Activated T-cell treated with anti-CD3 and anti-CD28 coated beads for 48 hours (primary cell): ENCODE results near the gene PTPRG.
"Not testable (repeated sequence)": the region's sequence is repeated elsewhere in the genome, so short reads cannot be mapped to it uniquely, and the experiment has no call there.

Experiments used
- DNase-seq: peaks from one replicate; pipeline ENCODE4 v3.0.0-alpha.2; 2020; ENCODE audit warnings: low read depth

PTPRG gene

GRCh38 chr3:61725851-61726333 lies 164.5 kb downstream of the PTPRG start:
- no peak for DNase-seq

- no peak for DNase-seq
Measured at GRCh38 chr3:61727435-61727834, 166.1 kb downstream of the PTPRG start.

GRCh38 chr3:61729038-61729634 lies 167.8 kb downstream of the PTPRG start:
- DNase-seq, result no peak

- DNase-seq, result no peak
Measured at GRCh38 chr3:61730056-61730455, 168.7 kb downstream of the PTPRG start.

- DNase-seq, result no peak
Measured at GRCh38 chr3:61730577-61731231, 169.3 kb downstream of the PTPRG start.

GRCh38 chr3:61733000-61733399 lies 171.6 kb downstream of the PTPRG start:
- DNase-seq, result no peak

- DNase-seq, result no peak
Measured at GRCh38 chr3:61733876-61734275, 172.5 kb downstream of the PTPRG start.

- no peak for DNase-seq
Measured at GRCh38 chr3:61734749-61735686, 173.6 kb downstream of the PTPRG start.

GRCh38 chr3:61736506-61736905 lies 175.1 kb downstream of the PTPRG start:
- DNase-seq, result no peak

GRCh38 chr3:61739640-61740039 lies 178.3 kb downstream of the PTPRG start:
- no peak for DNase-seq

GRCh38 chr3:61740494-61740893 lies 179.1 kb downstream of the PTPRG start:
- no peak for DNase-seq

GRCh38 chr3:61741551-61741950 lies 180.2 kb downstream of the PTPRG start:
- DNase-seq, result no peak

- DNase-seq, result no peak
Measured at GRCh38 chr3:61742006-61742405, 180.6 kb downstream of the PTPRG start.

GRCh38 chr3:61743067-61743466 lies 181.7 kb downstream of the PTPRG start:
- DNase-seq, result no peak

- no peak for DNase-seq
Measured at GRCh38 chr3:61743686-61744242, 182.4 kb downstream of the PTPRG start.

- no peak for DNase-seq
Measured at GRCh38 chr3:61748288-61748687, 186.9 kb downstream of the PTPRG start.

- no peak for DNase-seq
Measured at GRCh38 chr3:61750766-61751165, 189.4 kb downstream of the PTPRG start.

- no peak for DNase-seq
Measured at GRCh38 chr3:61758839-61759238, 197.5 kb downstream of the PTPRG start.

GRCh38 chr3:61760783-61761182 lies 199.4 kb downstream of the PTPRG start:
- not testable (repeated sequence) for DNase-seq

GRCh38 chr3:61761694-61762430 lies 200.5 kb downstream of the PTPRG start:
- DNase-seq, result no peak

GRCh38 chr3:61765157-61765876 lies 203.9 kb downstream of the PTPRG start:
- no peak for DNase-seq
